HG03196 (cell line): ENCODE data around the gene FOXS1.
"Not testable (repeated sequence)": the region's sequence is repeated elsewhere in the genome, so short reads cannot be mapped to it uniquely, and the experiment has no call there.

Experiments
- ATAC-seq: cut with Tn5 transposase; IDR thresholded peaks from one replicate; pipeline ENCODE4 v1.9.1; 2021; ENCODE audit not compliant: unreplicated experiment

The FOXS1 gene

DNA sequence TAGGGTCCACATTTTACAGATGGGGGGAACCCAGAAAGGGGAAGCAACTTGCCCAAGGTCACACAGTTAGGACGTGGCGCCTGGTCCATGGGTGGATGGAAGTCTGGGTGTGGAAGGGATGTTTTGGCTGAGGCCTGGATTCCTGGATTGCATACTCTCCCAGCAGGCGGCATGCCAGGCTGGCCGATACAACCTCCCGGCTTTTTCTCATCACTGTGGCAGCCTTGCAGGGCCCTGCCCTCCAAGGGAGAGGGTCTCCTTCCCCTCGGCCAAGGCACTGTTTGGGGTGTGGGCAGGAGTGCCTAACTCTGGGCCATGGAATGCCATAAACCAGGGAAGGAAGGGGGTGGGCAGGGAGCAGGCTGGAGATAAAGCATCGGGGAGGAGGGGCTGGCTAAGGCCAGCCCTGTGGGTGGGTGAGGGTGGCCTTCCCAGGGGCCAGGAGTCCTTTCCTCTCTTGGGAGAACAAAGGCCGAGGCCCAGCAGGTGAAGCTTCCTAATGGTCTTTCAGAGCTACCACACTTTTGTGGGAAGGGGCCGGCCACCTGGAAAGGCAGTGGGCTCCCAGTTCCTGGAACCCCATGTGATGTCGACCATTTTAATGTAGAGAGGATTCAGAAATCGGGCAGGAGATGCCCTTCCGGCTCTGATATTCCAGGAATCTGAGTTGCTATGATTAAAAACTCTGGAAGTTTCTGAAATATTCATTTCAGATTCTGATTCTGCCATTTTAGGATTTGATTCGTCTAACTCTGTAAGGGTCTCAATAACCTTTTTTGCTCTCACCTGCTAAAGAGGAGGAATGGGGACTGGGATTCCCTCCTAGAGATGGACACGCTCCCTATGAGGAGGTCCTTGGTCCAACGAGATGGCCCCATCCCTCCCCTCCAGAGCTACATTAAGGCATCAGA lies 4.2 kb downstream of the FOXS1 start:
- ATAC-seq = no peak

DNA sequence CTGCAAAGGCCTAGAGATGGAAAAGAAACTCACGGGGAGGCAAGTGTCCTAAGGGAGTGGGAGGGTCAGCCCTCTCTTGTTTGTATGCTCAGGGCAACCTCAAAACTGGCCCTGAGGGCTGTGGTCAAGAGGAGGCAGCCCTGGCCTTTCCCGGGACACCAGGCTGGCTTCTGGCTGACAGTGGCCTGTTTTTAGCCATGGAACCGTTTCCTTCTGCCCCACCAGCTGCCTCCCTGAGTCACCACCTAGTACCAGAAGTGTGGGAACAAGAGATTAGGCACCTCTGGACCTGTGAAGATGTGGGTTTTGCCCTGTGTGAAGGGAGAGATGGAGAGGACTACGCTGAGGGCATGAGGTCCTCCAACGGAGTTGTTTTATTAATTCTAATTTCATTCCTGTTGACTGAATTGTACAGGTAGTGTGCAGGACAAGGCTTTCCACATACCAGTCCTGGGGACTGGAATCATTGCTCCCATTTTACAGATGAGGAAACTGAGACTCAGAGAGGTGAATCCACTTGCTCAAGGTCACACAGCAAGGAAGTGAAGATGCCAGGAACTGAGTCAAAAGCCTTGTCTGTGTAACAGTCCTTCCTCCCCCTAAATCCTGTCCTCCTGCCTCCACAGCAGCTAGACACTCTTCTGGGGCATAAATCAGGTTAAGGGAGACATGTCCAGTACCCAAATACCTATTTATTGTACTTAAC lies 5.5 kb downstream of the FOXS1 start:
- ATAC-seq = no peak

DNA sequence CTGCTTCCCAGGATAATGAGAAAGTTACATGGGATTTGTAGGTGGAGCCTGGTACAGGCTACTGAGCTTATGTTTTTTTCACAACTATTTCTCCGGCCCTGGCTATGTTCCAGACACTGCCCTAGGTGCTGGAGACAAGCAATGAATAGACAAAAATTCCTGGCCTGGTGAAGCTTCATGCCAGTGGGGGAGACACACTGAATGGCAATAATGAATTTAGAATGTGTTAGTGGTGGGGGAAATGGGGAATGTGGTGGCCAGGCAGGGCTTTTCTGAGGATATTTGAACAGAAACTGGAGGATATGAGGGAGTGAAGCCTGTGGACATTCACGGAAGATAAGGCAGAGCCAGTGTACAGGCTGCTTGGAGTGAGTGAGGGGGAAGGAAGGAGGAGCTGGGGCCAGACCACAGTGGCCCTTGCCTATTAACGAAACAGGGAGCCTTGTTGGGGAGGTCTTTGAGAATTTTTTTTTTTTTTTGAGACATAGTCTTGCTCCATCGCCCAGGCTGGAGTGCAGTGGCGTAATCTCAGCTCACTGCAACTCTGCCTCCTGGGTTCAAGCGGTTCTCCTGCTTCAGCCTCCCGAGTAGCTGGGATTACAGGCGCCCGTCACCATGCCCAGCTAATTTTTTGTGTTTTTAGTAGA lies 6.6 kb downstream of the FOXS1 start:
- ATAC-seq = no peak

DNA sequence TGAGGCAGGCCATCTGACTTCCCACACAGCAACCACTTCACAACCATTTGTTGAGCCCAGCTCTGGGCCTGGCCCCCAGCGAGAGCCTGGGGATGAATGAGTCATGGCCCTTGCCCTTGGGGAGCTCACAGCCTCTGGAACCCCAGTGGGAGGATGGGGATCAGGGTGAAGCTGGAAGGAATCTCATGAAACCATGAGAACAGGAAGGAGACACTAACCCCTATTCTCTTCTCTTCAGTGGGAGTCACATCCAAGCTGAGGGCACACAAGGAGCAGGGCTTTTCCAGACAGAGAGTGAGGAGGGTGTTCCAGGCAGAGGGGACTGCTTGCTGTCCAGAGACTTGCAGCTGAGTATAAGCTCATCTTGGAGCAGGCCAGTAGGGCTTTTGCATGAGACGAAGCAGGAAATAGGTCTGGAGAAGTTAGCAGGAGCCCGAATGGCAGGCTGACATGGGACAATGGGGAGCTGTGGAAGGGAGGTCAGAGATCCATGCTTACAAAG lies 7.5 kb downstream of the FOXS1 start:
- no peak for ATAC-seq

DNA sequence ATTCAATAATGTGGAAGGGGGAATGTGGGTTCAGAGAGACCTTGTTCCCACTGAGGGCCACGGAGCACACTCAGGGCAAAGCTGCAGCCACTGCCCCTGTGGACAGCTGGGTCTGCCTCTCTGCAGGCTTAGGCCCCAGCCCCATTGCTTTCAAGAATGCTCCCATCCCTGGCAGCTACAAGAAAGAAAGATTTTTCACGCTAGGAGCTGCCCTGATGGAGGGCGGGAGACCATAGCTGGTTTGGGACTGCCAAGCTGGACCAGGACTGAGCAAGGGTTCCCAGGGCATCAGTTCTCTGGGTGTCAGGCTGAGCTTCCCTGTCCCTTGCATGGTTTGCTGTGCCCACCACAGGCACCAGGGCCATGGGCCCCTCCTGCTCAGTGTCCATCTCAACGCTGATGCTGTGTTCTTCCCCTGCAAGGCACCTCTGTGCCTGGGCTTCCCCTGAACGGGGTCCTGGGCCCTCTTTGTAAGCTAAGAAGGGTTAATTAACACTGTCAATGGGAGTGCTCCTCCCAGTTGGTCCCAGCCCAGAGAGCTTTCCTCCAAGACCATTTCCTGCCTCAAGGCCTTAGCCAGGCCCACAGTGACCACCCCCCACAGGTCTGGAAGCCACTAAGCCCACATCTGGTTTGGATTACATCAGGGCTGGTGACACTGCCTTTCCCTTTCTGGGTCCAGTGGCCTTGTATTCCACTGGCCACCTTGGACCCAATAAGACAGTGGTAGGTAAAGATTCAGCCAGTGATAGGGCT lies 8.4 kb downstream of the FOXS1 start:
- no peak for ATAC-seq

DNA sequence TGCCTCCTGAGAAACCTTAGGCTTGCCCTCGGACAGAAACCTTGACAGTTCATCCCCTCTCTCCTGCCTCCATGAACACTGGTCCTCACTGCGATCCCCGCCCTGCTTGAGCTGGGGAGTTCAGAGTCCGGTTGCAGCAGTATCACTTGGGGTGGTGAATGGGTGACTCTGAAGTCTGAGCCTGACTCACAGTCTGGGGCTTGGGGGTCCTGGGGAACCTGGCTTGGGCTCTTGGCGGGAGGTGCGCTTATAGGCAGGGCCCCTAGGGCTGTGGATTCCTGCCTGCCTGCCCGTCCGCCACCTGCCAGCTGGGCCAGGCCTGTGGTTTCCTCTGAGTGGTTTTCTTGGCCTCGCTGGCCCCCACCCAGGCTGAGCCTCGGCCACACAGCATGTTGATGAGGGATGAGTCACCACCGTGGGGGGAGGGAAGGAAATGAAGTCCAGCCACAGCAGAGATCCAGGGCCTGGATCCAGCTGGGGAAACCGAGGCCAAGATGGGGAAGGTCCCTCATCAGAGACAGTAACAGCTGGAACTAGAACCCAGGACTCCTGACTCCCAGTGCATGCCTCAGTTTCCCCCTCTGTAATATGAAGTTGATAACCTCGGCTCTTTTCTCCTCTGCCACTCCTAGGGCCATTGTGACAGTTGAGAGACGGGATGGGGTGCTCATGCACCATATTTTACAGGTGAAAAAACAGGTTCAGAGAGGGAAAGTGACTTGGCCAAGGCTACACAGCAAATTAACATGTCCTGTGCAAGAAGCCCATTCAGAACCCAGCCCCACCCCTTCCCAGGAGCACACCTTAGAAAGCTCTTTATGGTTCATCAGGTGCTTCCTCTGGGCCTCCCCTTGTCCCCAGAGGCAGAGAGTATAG lies 9.2 kb downstream of the FOXS1 start:
- peak; percentile 63 for ATAC-seq

GRCh38 chr20:31835554-31835953 lies 9.8 kb downstream of the FOXS1 start:
- ATAC-seq = no peak

- ATAC-seq = no peak
Measured at GRCh38 chr20:31833931-31834521, 11.4 kb downstream of the FOXS1 start.

GRCh38 chr20:31833130-31833930 lies 12.1 kb downstream of the FOXS1 start:
- ATAC-seq = no peak

DNA sequence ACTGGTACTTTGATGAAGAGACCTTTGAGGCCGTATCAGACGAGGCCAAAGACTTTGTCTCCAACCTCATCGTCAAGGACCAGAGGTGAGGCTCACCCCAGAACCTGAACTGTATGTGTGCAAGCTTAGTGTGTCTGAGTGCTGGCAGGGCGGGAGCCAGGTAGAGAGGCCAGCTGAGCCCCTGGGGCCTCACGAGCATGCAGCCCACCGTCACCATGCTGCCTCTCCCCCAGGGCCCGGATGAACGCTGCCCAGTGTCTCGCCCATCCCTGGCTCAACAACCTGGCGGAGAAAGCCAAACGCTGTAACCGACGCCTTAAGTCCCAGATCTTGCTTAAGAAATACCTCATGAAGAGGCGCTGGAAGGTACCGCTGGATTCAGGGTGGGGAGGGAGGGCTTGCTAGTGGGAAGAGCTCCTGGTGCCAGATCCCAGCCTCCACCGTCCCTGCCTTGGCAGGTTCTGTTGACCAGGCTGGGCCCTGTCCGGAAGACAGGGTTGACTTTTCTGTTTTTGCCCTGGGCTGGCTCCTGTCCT lies 13.6 kb downstream of the FOXS1 start:
- ATAC-seq = no peak

DNA sequence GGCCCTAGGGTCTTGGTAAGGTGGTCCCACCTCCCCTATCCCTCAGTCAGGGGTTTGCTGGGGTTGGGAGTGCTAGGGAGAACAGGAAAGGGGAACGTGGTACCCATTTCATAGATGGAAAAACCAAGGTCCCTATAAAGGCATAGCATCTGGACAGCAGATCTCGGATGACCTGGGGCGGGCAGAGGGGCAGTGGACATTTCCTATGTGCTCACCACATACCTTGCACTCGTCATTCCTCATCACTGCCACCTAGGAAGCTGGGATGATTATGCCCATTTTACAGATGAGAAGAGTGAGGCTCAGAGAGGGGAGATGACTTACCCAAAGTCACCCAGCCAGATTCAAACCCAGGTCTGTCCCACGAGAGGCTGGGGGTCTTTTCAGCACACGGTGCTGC lies 14.2 kb downstream of the FOXS1 start:
- ATAC-seq = no peak

DNA sequence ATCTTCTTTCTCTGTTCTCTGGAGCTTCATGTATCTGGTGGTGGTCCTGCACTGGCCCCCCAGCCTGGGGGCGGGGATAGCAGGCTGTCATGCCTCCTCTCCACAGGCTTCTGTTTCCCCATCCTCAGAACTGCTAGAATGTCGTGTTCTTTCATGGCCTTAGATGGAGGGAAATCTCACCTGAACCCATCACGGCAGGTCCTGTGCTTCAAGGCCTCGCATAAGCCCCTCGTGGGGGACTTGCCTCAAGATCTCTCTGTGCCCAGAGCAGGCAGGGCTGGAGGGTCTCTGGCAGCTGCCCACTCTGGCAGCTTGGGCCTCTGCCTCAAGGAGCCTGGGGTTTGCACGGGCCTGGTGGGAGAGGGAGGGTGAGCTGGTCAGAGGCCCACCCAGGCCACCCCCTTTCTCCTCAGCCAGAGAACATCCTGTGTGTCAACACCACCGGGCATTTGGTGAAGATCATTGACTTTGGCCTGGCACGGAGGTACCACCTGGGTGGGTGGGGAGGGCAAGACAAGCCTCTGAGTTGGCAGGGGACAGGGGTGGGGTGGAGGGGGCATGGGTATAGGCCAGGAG lies 14.9 kb downstream of the FOXS1 start:
- no peak for ATAC-seq

- no peak for ATAC-seq
Measured at GRCh38 chr20:31829731-31830130, 15.7 kb downstream of the FOXS1 start.

GRCh38 chr20:31828016-31828415 lies 17.4 kb downstream of the FOXS1 start:
- not testable (repeated sequence) for ATAC-seq

- no peak for ATAC-seq
Measured at GRCh38 chr20:31827059-31827458, 18.3 kb downstream of the FOXS1 start.

- no peak for ATAC-seq
Measured at GRCh38 chr20:31826074-31826473, 19.3 kb downstream of the FOXS1 start.

DNA sequence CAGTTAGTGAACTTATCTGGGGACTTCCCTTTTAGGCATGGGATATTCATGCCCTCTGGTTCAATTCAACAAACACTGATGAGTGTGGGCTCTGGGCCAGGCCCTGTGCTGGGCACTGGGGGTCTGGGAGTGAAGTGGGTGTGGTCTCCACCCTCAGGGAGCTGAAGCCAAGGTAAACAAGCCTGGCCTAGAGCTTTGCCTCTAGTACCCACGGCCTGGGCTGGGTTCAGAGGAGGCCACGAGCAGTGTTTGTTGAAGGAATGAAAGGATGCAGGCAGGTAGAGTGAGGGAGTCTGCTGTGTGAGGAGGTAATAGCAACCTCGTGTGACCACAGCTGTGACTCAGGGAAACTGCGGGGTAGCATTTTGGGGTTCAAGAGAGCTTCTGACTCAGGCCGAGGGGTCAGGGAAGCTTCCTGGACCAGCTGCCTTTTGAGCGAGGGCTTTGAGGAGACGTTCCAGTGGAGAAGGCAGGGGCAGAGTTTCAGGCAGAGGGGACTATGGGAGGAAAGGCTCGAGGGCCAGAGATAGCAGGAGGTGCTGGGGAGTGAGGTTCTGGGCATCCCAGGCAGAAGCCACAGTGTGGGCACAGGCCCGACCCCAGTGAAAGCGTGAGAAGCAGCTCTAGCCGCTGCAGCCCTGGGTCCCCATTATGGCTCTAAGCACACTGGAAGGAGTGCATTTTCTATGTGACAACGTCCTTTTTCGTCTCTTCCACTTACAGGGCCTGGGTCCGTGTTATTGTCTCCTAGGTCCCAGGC lies 20.7 kb downstream of the FOXS1 start:
- no peak for ATAC-seq
